K562 (cell line): ENCODE data around the gene ANKH. TPM values are rescaled to one million over a fixed set of nuclear protein-coding genes. Genes with fewer than 3 reads are reported as not detected.
A peak's percentile ranks its signal among the peaks of the same experiment; 100 is the strongest.

ENCODE experiments used
- CHD1 ChIP-seq: fragments of 200-600 bp; sonication (generic); IDR thresholded peaks from one replicate; pipeline ENCODE4 v1.6.1; 2012; ENCODE audit warnings: mild to moderate bottlenecking, moderate library complexity, low read length, inconsistent platforms
- ELF2 ChIP-seq: fragments of 250-450 bp; sonication (Bioruptor Pico); IDR thresholded peaks from 2 replicates; pipeline ENCODE4 v1.5.0; 2021; ENCODE audit warnings: mild to moderate bottlenecking
- FOSL1 ChIP-seq: fragments of 200-800 bp; sonication (Bioruptor generic); conservative IDR thresholded peaks from 2 replicates; pipeline ENCODE4 v1.6.1; 2016; ENCODE audit warnings: missing genetic modification characterization, missing compliant biosample characterization
- HDGF ChIP-seq: fragments of 450-650 bp; IDR thresholded peaks from 2 replicates; pipeline ENCODE4 v1.6.1; 2016
- MECOM ChIP-seq: fragments of 250-450 bp; sonication (Bioruptor Pico); IDR thresholded peaks from 2 replicates; pipeline ENCODE4 v1.8.0; 2022; ENCODE audit warnings: inconsistent platforms
- PHB2 ChIP-seq: fragments of 450-650 bp; IDR thresholded peaks from 2 replicates; pipeline ENCODE4 v1.6.1; 2017; ENCODE audit warnings: low read depth
- RBM34 ChIP-seq: fragments of 200-400 bp; formaldehyde crosslinking; IDR thresholded peaks from 2 replicates; pipeline ENCODE4 v1.6.1; 2018; ENCODE audit warnings: low read length, borderline replicate concordance; ENCODE audit not compliant: insufficient read depth
- SREBF1 ChIP-seq: fragments of 150-350 bp; IDR thresholded peaks from 2 replicates; pipeline ENCODE4 v1.6.1; 2014; ENCODE audit warnings: antibody characterized with exemption, low read depth, low read length, borderline replicate concordance
- U2AF1 ChIP-seq: fragments of 200-400 bp; formaldehyde crosslinking; optimal IDR thresholded peaks from 2 replicates; pipeline ENCODE3; 2017; ENCODE audit warnings: mild to moderate bottlenecking, low read depth, low read length, moderate library complexity
- ZNF12 ChIP-seq: sonication (generic); formaldehyde crosslinking; IDR thresholded peaks from 2 replicates; pipeline ENCODE4 v1.4.0; 2020; ENCODE audit warnings: mild to moderate bottlenecking, missing genetic modification reagents
- ZNF263 ChIP-seq: sonication (generic); formaldehyde crosslinking; IDR thresholded peaks from 2 replicates; pipeline ENCODE4 v1.8.0; 2022; ENCODE audit warnings: mild to moderate bottlenecking, missing genetic modification reagents, borderline replicate concordance
- ZNF384 ChIP-seq: IDR thresholded peaks from 2 replicates; pipeline ENCODE4 v1.6.1; 2012; ENCODE audit warnings: low read depth, low read length, improper control_type of control experiment
- ZNF668 ChIP-seq: fragments of 250-450 bp; sonication (Bioruptor Pico); IDR thresholded peaks from 2 replicates; pipeline ENCODE4 v1.8.0; 2022; ENCODE audit warnings: mild to moderate bottlenecking, inconsistent platforms
- ZSCAN32 ChIP-seq: fragments of 450-650 bp; formaldehyde crosslinking; IDR thresholded peaks from 2 replicates; pipeline ENCODE4 v1.4.0; 2020; ENCODE audit warnings: mild to moderate bottlenecking, moderate library complexity
- polyA plus RNA-seq, 8 experiments: library from polyadenylated mRNA; depleted of rRNA in 4 of 8; stranded (reverse) in 5 of 8; unstranded in 3 of 8; fragments of >200 nt; fragmentation: Nextera tagmentation in 2 of 8; fragmentation: Illumina TruSeq in 1 of 8; extraction: Ambion mirVana in 2 of 8; extraction: Trizol in 1 of 8; gene quantifications; 2 replicates each; pipeline versions ENCODE4 v1.2.1 to v1.2.3, GENCODE V29; 2011 to 2014; ENCODE audit warnings: inconsistent platforms in 1 of 8, missing spikeins in 1 of 8
- total RNA-seq, 7 experiments: library from RNA; depleted of rRNA in 6 of 7; stranded (reverse); fragments of >200 nt in 6 of 7; fragmentation: Illumina TruSeq in 2 of 7; extraction: Trizol in 2 of 7; gene quantifications; 2 replicates each; pipeline versions ENCODE4 v1.2.1 to v1.2.3, GENCODE V29; 2011 to 2021; ENCODE audit warnings: low replicate concordance in 1 of 7
- TF ChIP-seq, protein P1 (sequence below), 2 experiments: fragments of 450-650 bp in 1 of 2; sonication (generic) in 1 of 2; formaldehyde crosslinking; conservative IDR thresholded peaks; 2 replicates each; pipeline versions ENCODE4 v1.4.0 to v1.8.1; 2020 to 2022; ENCODE audit warnings: mild to moderate bottlenecking in 1 of 2, missing genetic modification reagents in 1 of 2
- TF ChIP-seq, protein P2 (sequence below), 2 experiments: fragments of 450-650 bp; conservative IDR thresholded peaks; 2 replicates each; pipeline ENCODE4 v1.6.1; 2017; ENCODE audit warnings: mild to moderate bottlenecking in 2 of 2, moderate library complexity in 2 of 2
- TF ChIP-seq, protein P3 (sequence below): IDR thresholded peaks from 2 replicates; pipeline ENCODE4 v1.6.1; 2011; ENCODE audit not compliant: insufficient read length; ENCODE audit errors: extremely low read depth

Gene ANKH
- total and polyA plus RNA-seq, 9 of the 15 experiments (the other 6 are each of a cell fraction or from before 2014, with no cell fraction given): 0.79 to 12.2 (median 4.5) TPM

DNA sequence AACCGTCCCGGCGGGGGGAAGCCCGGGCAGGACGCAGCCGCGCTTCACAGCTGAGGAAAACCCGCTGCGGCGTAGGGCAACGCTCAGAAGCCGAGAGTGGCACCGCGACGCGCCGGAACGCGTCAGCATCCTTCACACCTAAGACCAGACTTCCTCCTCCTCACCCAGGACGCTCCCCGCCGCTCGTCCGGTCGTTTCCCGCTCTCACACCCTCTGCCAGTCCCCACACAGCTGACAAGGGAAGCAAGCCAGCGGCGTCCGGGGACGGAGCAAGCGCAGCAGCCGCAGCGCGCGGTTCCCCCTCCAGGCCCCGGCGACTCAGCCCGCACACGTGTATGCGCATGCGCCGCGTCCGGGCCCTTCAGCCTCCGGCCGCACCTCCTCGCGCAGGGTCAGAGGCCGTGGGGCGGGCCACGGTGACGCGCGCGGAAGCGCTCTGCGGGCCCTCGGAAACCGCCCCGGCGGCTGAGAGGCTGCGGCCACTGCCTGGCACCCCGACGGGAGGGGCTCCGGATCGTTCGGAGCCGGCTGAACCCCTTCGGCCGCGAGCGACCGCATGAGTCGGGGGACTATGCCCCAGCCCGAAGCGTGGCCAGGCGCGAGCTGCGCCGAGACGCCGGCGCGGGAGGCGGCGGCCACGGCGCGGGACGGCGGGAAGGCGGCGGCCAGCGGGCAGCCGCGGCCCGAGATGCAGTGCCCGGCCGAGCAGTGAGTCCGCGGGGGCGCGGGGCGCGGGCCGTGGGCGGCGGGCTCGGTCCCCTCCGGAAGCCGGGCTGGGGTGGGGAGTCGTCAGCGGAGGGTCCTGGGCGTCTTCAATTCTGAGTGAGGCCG, 207.1 kb downstream of the ANKH start, which contains the start of gene OTULIN (continued):
- TF ChIP-seq ZNF12 (CRISPR knock-in tag) (0 out of 2 replicates have a peak, but pooled peaks have one; percentile 27), MECOM (no peak), ZNF263 (peak; percentile 53; the same call in 1 of the 2 replicates), HDGF (no peak), U2AF1 (no peak), ZNF384 (0 out of 2 replicates have a peak, but pooled peaks have one; percentile 10), ZNF668 (CRISPR knock-in tag) (no peak), ELF2 (CRISPR knock-in tag) (peak; percentile 93), SREBF1 (no peak), ZSCAN32 (no peak), PHB2 (no peak), FOSL1 (tag) (no peak; the same call in 1 of the 2 replicates), CHD1 (peak; percentile 44), RBM34 (peak; percentile 92; the same call in 1 of the 2 replicates)
- TF ChIP-seq, protein P1, sequence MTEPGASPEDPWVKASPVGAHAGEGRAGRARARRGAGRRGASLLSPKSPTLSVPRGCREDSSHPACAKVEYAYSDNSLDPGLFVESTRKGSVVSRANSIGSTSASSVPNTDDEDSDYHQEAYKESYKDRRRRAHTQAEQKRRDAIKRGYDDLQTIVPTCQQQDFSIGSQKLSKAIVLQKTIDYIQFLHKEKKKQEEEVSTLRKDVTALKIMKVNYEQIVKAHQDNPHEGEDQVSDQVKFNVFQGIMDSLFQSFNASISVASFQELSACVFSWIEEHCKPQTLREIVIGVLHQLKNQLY (CRISPR knock-in tag; conservative IDR thresholded peaks at IDR 0.05): 0 out of 4 replicates have a peak, but pooled peaks of 1 of the 2 experiments have one; percentile 46
- TF ChIP-seq, protein P2, sequence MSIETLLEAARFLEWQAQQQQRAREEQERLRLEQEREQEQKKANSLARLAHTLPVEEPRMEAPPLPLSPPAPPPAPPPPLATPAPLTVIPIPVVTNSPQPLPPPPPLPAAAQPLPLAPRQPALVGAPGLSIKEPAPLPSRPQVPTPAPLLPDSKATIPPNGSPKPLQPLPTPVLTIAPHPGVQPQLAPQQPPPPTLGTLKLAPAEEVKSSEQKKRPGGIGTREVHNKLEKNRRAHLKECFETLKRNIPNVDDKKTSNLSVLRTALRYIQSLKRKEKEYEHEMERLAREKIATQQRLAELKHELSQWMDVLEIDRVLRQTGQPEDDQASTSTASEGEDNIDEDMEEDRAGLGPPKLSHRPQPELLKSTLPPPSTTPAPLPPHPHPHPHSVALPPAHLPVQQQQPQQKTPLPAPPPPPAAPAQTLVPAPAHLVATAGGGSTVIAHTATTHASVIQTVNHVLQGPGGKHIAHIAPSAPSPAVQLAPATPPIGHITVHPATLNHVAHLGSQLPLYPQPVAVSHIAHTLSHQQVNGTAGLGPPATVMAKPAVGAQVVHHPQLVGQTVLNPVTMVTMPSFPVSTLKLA (conservative IDR thresholded peaks at IDR 0.05): peak; percentile 57 to 81
- TF ChIP-seq, protein P3, sequence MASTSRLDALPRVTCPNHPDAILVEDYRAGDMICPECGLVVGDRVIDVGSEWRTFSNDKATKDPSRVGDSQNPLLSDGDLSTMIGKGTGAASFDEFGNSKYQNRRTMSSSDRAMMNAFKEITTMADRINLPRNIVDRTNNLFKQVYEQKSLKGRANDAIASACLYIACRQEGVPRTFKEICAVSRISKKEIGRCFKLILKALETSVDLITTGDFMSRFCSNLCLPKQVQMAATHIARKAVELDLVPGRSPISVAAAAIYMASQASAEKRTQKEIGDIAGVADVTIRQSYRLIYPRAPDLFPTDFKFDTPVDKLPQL: no peak
